IMR-90 (cell line): Measurements from ENCODE around the gene RYR1. TPM values are rescaled to one million over a fixed set of nuclear protein-coding genes. Genes with fewer than 3 reads are reported as not detected.

Experiments
- ATAC-seq: fragments of 200-7000 bp; cut with Tn5 transposase; 2 replicates; pipeline ENCODE4 v1.9.1; 2020; ENCODE audit warnings: low read depth, mild to moderate bottlenecking, moderate library complexity
- BruUV-seq: library from RNA; stranded (reverse); fragments of 400-500 nt; replicated peaks from 2 replicates; lab custom pipeline; 2021; lab: Mats Ljungman, UMichigan
- CTCF ChIA-PET: fragments of 300-600 bp; formaldehyde crosslinking; extraction: SDS; loops from one replicate; lab custom pipeline; 2021; ENCODE audit warnings: antibody characterized with exemption; lab: Yijun Ruan, JAX
- POLR2A ChIA-PET: fragments of 300-600 bp; sonication (Branson Sonifier 250); formaldehyde crosslinking; loops from one replicate; lab custom pipeline; 2022; ENCODE audit warnings: antibody characterized with exemption; ENCODE audit not compliant: unreplicated experiment; lab: Charles Lee
- DNase-seq: peaks from one replicate; pipeline ENCODE4 v3.0.0; 2013
- H2AFZ ChIP-seq: replicated peaks from 2 replicates; pipeline ENCODE3; 2013; ENCODE audit warnings: low read length, mild to moderate bottlenecking; ENCODE audit not compliant: poor library complexity
- H2AK5ac ChIP-seq: 2 replicates; pipeline ENCODE4 v1.6.1; 2013; ENCODE audit warnings: low read depth, low read length, inconsistent platforms
- H2AK9ac ChIP-seq: replicated peaks from 2 replicates; pipeline ENCODE3; 2013; ENCODE audit warnings: mild to moderate bottlenecking, low read depth, low read length, moderate library complexity; ENCODE audit not compliant: poor library complexity
- H2BK120ac ChIP-seq: 2 replicates; pipeline ENCODE4 v1.6.1; 2013; ENCODE audit warnings: low read depth, low read length, inconsistent platforms
- H2BK15ac ChIP-seq: 3 replicates; pipeline ENCODE4 v1.6.1; 2013; ENCODE audit warnings: low read depth, low read length, inconsistent platforms
- H2BK20ac ChIP-seq: 2 replicates; pipeline ENCODE4 v1.6.1; 2013; ENCODE audit warnings: low read depth, mild to moderate bottlenecking, inconsistent platforms, low read length, moderate library complexity
- H2BK5ac ChIP-seq: 2 replicates; pipeline ENCODE4 v1.6.1; 2013; ENCODE audit warnings: mild to moderate bottlenecking, low read depth, low read length, inconsistent platforms; ENCODE audit not compliant: poor library complexity, severe bottlenecking
- H3K14ac ChIP-seq: replicated peaks from 2 replicates; pipeline ENCODE4 v1.6.1; 2013; ENCODE audit warnings: low read depth, low read length, inconsistent platforms
- H3K18ac ChIP-seq: 2 replicates; pipeline ENCODE4 v1.6.1; 2013; ENCODE audit warnings: low read depth, low read length, control low read depth
- H3K23ac ChIP-seq: 2 replicates; pipeline ENCODE4 v1.6.1; 2013; ENCODE audit warnings: low read depth, low read length, inconsistent platforms
- H3K27ac ChIP-seq: 2 replicates; pipeline ENCODE4 v1.5.1; 2013; ENCODE audit warnings: mild to moderate bottlenecking, control low read depth, low read length; ENCODE audit not compliant: insufficient read depth
- H3K27me3 ChIP-seq: 2 replicates; pipeline ENCODE4 v1.6.1; 2013; ENCODE audit warnings: low read length; ENCODE audit not compliant: control insufficient read depth, insufficient read depth
- H3K36me3 ChIP-seq: 2 replicates; pipeline ENCODE4 v1.6.1; 2013; ENCODE audit warnings: low read length, mixed read lengths; ENCODE audit not compliant: control insufficient read depth, insufficient read depth
- H3K4ac ChIP-seq: 2 replicates; pipeline ENCODE4 v1.6.1; 2013; ENCODE audit warnings: low read depth, low read length, inconsistent platforms
- H3K4me1 ChIP-seq: 2 replicates; pipeline ENCODE4 v1.6.1; 2013; ENCODE audit warnings: low read length, mixed read lengths; ENCODE audit not compliant: control insufficient read depth, insufficient read depth
- H3K4me2 ChIP-seq: 2 replicates; pipeline ENCODE4 v1.6.1; 2013; ENCODE audit warnings: low read depth, mild to moderate bottlenecking, control low read depth, low read length, moderate library complexity
- H3K4me3 ChIP-seq: 2 replicates; pipeline ENCODE4 v1.5.1; 2013; ENCODE audit warnings: low read depth, mild to moderate bottlenecking, control low read depth, low read length, moderate library complexity; ENCODE audit not compliant: insufficient read depth
- H3K56ac ChIP-seq: 2 replicates; pipeline ENCODE4 v1.6.1; 2013; ENCODE audit warnings: low read length, inconsistent platforms; ENCODE audit not compliant: insufficient read depth; ENCODE audit errors: extremely low read depth
- H3K79me1 ChIP-seq, 2 experiments: 2 replicates each; pipeline ENCODE4 v1.6.1; 2013; ENCODE audit warnings: low read length in 2 of 2, inconsistent platforms in 1 of 2, low read depth in 1 of 2
- H3K9ac ChIP-seq: 2 replicates; pipeline ENCODE4 v1.6.1; 2013; ENCODE audit warnings: low read depth, low read length, control low read depth
- H3K9me1 ChIP-seq: 2 replicates; pipeline ENCODE4 v1.6.1; 2013; ENCODE audit warnings: low read length, inconsistent platforms; ENCODE audit not compliant: insufficient read depth
- H3K9me3 ChIP-seq: 2 replicates; pipeline ENCODE4 v1.6.1; 2013; ENCODE audit warnings: low read length; ENCODE audit not compliant: control insufficient read depth, insufficient read depth
- H4K20me1 ChIP-seq: 2 replicates; pipeline ENCODE4 v1.6.1; 2013; ENCODE audit warnings: low read length, inconsistent platforms; ENCODE audit not compliant: insufficient read depth
- H4K5ac ChIP-seq: 2 replicates; pipeline ENCODE4 v1.6.1; 2013; ENCODE audit warnings: mild to moderate bottlenecking, low read depth, low read length, control low read depth
- H4K8ac ChIP-seq, 2 experiments: 2 replicates each; pipeline ENCODE4 v1.6.1; 2013; ENCODE audit warnings: low read depth in 2 of 2, low read length in 2 of 2, control low read depth in 1 of 2, inconsistent platforms in 1 of 2
- H4K91ac ChIP-seq: 2 replicates; pipeline ENCODE4 v1.6.1; 2013; ENCODE audit warnings: low read depth, low read length, inconsistent platforms; ENCODE audit not compliant: insufficient read depth
- BHLHE40 ChIP-seq: fragments of 150-350 bp; IDR thresholded peaks from 2 replicates; pipeline ENCODE4 v1.6.1; 2016; ENCODE audit warnings: mild to moderate bottlenecking, low read depth, low read length
- CHD1 ChIP-seq: IDR thresholded peaks from 2 replicates; pipeline ENCODE4 v1.6.1; 2012; ENCODE audit warnings: low read depth, low read length, improper control_type of control experiment
- MAZ ChIP-seq: IDR thresholded peaks from 2 replicates; pipeline ENCODE4 v1.6.1; 2012; ENCODE audit warnings: low read depth, mild to moderate bottlenecking, low read length, improper control_type of control experiment, moderate library complexity, borderline replicate concordance
- MXI1 ChIP-seq: IDR thresholded peaks from 2 replicates; pipeline ENCODE4 v1.6.1; 2012; ENCODE audit warnings: low read depth, mild to moderate bottlenecking, low read length, moderate library complexity, borderline replicate concordance
- NFE2L2 ChIP-seq: fragments of 150-350 bp; IDR thresholded peaks from 2 replicates; pipeline ENCODE4 v1.6.1; 2016; ENCODE audit warnings: low read depth, mild to moderate bottlenecking, low read length
- RFX5 ChIP-seq: IDR thresholded peaks from 2 replicates; pipeline ENCODE4 v1.8.0; 2012; ENCODE audit warnings: low read depth, mild to moderate bottlenecking, low read length, moderate library complexity
- SMC3 ChIP-seq: fragments of 150-350 bp; IDR thresholded peaks from 2 replicates; pipeline ENCODE4 v1.6.1; 2016; ENCODE audit warnings: low read depth, mild to moderate bottlenecking, antibody characterized with exemption, low read length, moderate library complexity
- WGBS, 2 experiments: methylation state at CpG; one replicate each; pipeline versions ENCODE4 v1.1.5 to v1.1.7; 2013; ENCODE audit warnings: missing lambda C conversion rate in 2 of 2; ENCODE audit not compliant: insufficient read length in 1 of 2; ENCODE audit errors: extremely low coverage in 2 of 2; 5-methylcytosine and 5-hydroxymethylcytosine counted together
- dilution Hi-C: fragments of 300-500 bp; cut with HindIII; formaldehyde crosslinking; loops from one replicate; pipeline ENCODE4 v1.14.3; 2018; ENCODE audit warnings: low sequenced_read_pairs; ENCODE audit not compliant: unreplicated experiment
- in situ Hi-C: fragments of 300-500 bp; cut with MboI; formaldehyde crosslinking; loops from 3 replicates; pipeline ENCODE4 v1.14.3; 2019; ENCODE audit warnings: low sequenced_read_pairs, inconsistent platforms, mixed read lengths
- intact Hi-C: fragments of 100-400 bp; cut with micrococcal nuclease; formaldehyde crosslinking; loops from 2 replicates; pipeline ENCODE4 v1.10.0; 2022
- polyA plus RNA-seq, 3 experiments: library from polyadenylated mRNA; depleted of rRNA; stranded (reverse); fragments of >200 nt; gene quantifications; 2 replicates each; pipeline ENCODE4 v1.2.3, GENCODE V29; 2012; ENCODE audit warnings: low replicate concordance in 1 of 3
- total RNA-seq: library from RNA; depleted of rRNA; stranded (reverse); fragments of >200 nt; gene quantifications from 2 replicates; pipeline ENCODE4 v1.2.3, GENCODE V29; 2012
- TF ChIP-seq, protein P1 (sequence below): fragments of 150-350 bp; IDR thresholded peaks from 2 replicates; pipeline ENCODE4 v1.6.1; 2016; ENCODE audit warnings: low read depth, mild to moderate bottlenecking, low read length, moderate library complexity, borderline replicate concordance
- TF ChIP-seq, protein P2 (sequence below): conservative IDR thresholded peaks from 2 replicates; pipeline ENCODE4 v1.5.1; 2012; ENCODE audit warnings: mild to moderate bottlenecking, low read depth, low read length, improper control_type of control experiment
- TF ChIP-seq, protein P3 (sequence below): fragments of 150-350 bp; IDR thresholded peaks from 2 replicates; pipeline ENCODE4 v1.6.1; 2017; ENCODE audit warnings: mild to moderate bottlenecking, antibody characterized with exemption, low read length, low read depth

Gene RYR1
- total and polyA plus RNA-seq, 2 of the 4 experiments (the other 2 are of a cell fraction): not detected

DNA sequence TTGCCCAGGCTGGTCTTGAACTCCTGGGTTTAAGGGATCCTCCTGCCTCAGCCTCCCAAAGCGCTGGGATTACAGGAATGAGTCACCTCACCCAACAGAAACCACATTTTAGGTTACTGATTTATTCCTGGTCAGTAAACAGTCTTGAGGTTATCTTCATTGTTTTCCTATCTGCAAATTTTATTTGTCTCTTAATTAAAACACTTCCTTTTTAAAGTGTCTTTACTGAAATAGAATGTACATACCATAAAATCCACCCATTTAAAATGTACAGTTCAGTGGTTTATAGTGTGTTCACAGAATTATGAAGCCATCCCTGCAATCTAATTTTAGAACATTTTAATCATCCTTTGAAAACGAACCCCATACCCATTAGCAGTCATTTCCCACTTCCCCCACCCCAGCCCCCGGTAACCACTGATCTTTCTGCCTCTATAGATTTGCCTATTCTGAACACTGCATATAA lies 121.2 kb downstream of the RYR1 start:
- H2BK5ac ChIP-seq: no peak overlapping the region
- H3K4ac ChIP-seq: no peak overlapping the region
- H3K4me3 ChIP-seq: no peak overlapping the region
- H3K14ac ChIP-seq: no peak overlapping the region
- no peaks in the 10 kb centered on the region for H3K4me1 ChIP-seq
- H3K18ac ChIP-seq: no peak overlapping the region
- H3K9ac ChIP-seq: no peak overlapping the region
- no peak overlapping the region for H4K91ac ChIP-seq
- ATAC-seq (no peak), DNase-seq (no peak)
- H3K27ac ChIP-seq: no peak overlapping the region
- H4K20me1 ChIP-seq: no peaks in the 10 kb centered on the region
- no peak for TF ChIP-seq SMC3
- TF ChIP-seq, protein P1, sequence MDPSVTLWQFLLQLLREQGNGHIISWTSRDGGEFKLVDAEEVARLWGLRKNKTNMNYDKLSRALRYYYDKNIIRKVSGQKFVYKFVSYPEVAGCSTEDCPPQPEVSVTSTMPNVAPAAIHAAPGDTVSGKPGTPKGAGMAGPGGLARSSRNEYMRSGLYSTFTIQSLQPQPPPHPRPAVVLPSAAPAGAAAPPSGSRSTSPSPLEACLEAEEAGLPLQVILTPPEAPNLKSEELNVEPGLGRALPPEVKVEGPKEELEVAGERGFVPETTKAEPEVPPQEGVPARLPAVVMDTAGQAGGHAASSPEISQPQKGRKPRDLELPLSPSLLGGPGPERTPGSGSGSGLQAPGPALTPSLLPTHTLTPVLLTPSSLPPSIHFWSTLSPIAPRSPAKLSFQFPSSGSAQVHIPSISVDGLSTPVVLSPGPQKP: no peak
- no peak for TF ChIP-seq NFE2L2
- no peak for TF ChIP-seq MXI1
- TF ChIP-seq, protein P2, sequence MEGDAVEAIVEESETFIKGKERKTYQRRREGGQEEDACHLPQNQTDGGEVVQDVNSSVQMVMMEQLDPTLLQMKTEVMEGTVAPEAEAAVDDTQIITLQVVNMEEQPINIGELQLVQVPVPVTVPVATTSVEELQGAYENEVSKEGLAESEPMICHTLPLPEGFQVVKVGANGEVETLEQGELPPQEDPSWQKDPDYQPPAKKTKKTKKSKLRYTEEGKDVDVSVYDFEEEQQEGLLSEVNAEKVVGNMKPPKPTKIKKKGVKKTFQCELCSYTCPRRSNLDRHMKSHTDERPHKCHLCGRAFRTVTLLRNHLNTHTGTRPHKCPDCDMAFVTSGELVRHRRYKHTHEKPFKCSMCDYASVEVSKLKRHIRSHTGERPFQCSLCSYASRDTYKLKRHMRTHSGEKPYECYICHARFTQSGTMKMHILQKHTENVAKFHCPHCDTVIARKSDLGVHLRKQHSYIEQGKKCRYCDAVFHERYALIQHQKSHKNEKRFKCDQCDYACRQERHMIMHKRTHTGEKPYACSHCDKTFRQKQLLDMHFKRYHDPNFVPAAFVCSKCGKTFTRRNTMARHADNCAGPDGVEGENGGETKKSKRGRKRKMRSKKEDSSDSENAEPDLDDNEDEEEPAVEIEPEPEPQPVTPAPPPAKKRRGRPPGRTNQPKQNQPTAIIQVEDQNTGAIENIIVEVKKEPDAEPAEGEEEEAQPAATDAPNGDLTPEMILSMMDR: no peak
- no peak for TF ChIP-seq MAZ
- TF ChIP-seq RFX5: no peak
- TF ChIP-seq, protein P3, sequence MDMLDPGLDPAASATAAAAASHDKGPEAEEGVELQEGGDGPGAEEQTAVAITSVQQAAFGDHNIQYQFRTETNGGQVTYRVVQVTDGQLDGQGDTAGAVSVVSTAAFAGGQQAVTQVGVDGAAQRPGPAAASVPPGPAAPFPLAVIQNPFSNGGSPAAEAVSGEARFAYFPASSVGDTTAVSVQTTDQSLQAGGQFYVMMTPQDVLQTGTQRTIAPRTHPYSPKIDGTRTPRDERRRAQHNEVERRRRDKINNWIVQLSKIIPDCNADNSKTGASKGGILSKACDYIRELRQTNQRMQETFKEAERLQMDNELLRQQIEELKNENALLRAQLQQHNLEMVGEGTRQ: no peak
- TF ChIP-seq CHD1: no peak
- no peak for TF ChIP-seq BHLHE40
- H3K79me1 ChIP-seq: no peaks in the 10 kb centered on the region
- H2AK5ac ChIP-seq: no peak overlapping the region
- dilution Hi-C loops (no loop called here), intact Hi-C loops (no loop called here), in situ Hi-C loops (no loop called here)
- H4K5ac ChIP-seq: no peak overlapping the region
- H2BK120ac ChIP-seq: no peak overlapping the region
- no peaks in the 10 kb centered on the region for H3K9me1 ChIP-seq
- no peaks in the 10 kb centered on the region for H3K36me3 ChIP-seq
- no peaks in the 10 kb centered on the region; the same call in 1 of the 2 replicates for H3K27me3 ChIP-seq
- H2AK9ac ChIP-seq: no peak overlapping the region
- no TSS peak for BruUV-seq
- H3K9me3 ChIP-seq: no peaks in the 10 kb centered on the region
- no CpG with 5 or more reads among the region's 3 CpGs for WGBS, 2 experiments
- H2AFZ ChIP-seq: no peak overlapping the region
- ChIA-PET CTCF (no interaction called here), POLR2A (no interaction called here)
- no peak overlapping the region for H2BK20ac ChIP-seq
- H3K23ac ChIP-seq: no peak overlapping the region
- no peak overlapping the region for H3K4me2 ChIP-seq
- H3K56ac ChIP-seq: no peak overlapping the region
- no peak overlapping the region for H2BK15ac ChIP-seq
- no peak overlapping the region for H4K8ac ChIP-seq
